Suprapubic skin (tissue), 4 donors: ENCODE measurements around the gene PPP2R2C. TPM values are rescaled to one million over a fixed set of nuclear protein-coding genes. Genes with fewer than 3 reads are reported as not detected.

Source experiments
- DNase-seq, 2 donors: peaks; one replicate each; pipeline ENCODE4 v3.0.0-alpha.2; 2019; ENCODE audit warnings: low spot score in 2 of 2
- H3K27ac ChIP-seq: fragments of 200-600 bp; sonication (generic); one replicate; pipeline ENCODE4 v1.5.1; 2019
- H3K27me3 ChIP-seq: fragments of 200-600 bp; sonication (generic); one replicate; pipeline ENCODE4 v1.5.1; 2019
- H3K36me3 ChIP-seq: fragments of 200-600 bp; sonication (generic); one replicate; pipeline ENCODE4 v1.5.1; 2019
- H3K4me1 ChIP-seq: fragments of 200-600 bp; sonication (generic); one replicate; pipeline ENCODE4 v1.5.1; 2019
- H3K4me3 ChIP-seq: fragments of 200-600 bp; sonication (generic); one replicate; pipeline ENCODE4 v1.5.1; 2019; ENCODE audit warnings: mild to moderate bottlenecking
- H3K9me3 ChIP-seq: fragments of 200-600 bp; sonication (generic); one replicate; pipeline ENCODE4 v1.5.1; 2019
- EP300 ChIP-seq: sonication (generic); formaldehyde crosslinking; IDR thresholded peaks from one replicate; pipeline ENCODE4 v1.6.1; 2017; ENCODE audit warnings: antibody characterized with exemption
- POLR2A ChIP-seq, 2 donors: fragments of 450-650 bp; IDR thresholded peaks; one replicate each; pipeline ENCODE4 v1.6.1; 2017; ENCODE audit warnings: antibody characterized with exemption in 2 of 2, mild to moderate bottlenecking in 2 of 2, moderate library complexity in 2 of 2
- POLR2AphosphoS5 ChIP-seq, 3 donors: sonication (generic); formaldehyde crosslinking; IDR thresholded peaks; one replicate each; pipeline ENCODE4 v1.6.1; 2017; ENCODE audit warnings: antibody characterized with exemption in 3 of 3
- WGBS: methylation state at CpG from one replicate; pipeline ENCODE4 v1.1.5; 2018; 5-methylcytosine and 5-hydroxymethylcytosine counted together
- total RNA-seq, 4 donors: library from RNA; depleted of rRNA; stranded (reverse); fragments of >200 nt; gene quantifications; one replicate each; pipeline ENCODE4 v1.1.0, GENCODE V29; 2016
- TF ChIP-seq, protein P1 (sequence below), 2 donors: fragments of 200-600 bp in 1 of 2; fragments of 450-650 bp in 1 of 2; sonication (generic) in 1 of 2; IDR thresholded peaks; one replicate each; pipeline ENCODE4 v1.5.1; 2016 to 2019; ENCODE audit warnings: antibody characterized with exemption in 2 of 2, mild to moderate bottlenecking in 1 of 2, moderate library complexity in 1 of 2

PPP2R2C gene
- total RNA-seq, 4 donors from 2014 or later = 42.5 to 81.5 (median 61.0) TPM

DNA sequence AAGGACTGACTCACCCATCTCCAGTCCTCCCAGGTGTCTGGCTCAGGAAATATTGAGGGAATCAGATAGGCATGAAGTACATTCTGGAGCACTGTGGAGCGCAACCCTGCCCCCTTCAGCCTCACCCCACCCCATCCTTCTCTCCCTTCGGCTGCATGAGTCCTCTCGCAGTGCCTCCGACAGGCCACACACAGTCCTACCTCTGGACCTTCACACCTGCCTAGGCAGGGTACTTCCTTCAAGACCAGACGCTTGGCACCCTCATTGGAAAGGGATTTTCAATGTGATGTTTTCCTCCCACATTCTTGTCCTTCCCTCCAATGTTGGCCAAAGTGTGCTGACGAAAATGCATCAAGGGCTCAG, 26.8 kb upstream of the PPP2R2C start:
- peak in 1 of 2 donors; percentile 61 for DNase-seq
- Histone ChIP-seq H3K4me1 (peaks cover under 1% of the 10 kb centered on the region), H3K27me3 (peaks cover 38% of the 10 kb centered on the region), H3K4me3 (no peak overlapping the region), H3K27ac (no peak overlapping the region), H3K36me3 (no peaks in the 10 kb centered on the region), H3K9me3 (peaks cover 6% of the 10 kb centered on the region)
- no peak for TF ChIP-seq EP300
- TF ChIP-seq, protein P1, sequence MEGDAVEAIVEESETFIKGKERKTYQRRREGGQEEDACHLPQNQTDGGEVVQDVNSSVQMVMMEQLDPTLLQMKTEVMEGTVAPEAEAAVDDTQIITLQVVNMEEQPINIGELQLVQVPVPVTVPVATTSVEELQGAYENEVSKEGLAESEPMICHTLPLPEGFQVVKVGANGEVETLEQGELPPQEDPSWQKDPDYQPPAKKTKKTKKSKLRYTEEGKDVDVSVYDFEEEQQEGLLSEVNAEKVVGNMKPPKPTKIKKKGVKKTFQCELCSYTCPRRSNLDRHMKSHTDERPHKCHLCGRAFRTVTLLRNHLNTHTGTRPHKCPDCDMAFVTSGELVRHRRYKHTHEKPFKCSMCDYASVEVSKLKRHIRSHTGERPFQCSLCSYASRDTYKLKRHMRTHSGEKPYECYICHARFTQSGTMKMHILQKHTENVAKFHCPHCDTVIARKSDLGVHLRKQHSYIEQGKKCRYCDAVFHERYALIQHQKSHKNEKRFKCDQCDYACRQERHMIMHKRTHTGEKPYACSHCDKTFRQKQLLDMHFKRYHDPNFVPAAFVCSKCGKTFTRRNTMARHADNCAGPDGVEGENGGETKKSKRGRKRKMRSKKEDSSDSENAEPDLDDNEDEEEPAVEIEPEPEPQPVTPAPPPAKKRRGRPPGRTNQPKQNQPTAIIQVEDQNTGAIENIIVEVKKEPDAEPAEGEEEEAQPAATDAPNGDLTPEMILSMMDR (IDR thresholded peaks at IDR 0.05) = no peak
- TF ChIP-seq POLR2A (IDR thresholded peaks at IDR 0.05) = no peak
- no peak for TF ChIP-seq POLR2AphosphoS5 (IDR thresholded peaks at IDR 0.05)
- 76% methylated on average over 6 of the region's 6 CpGs for WGBS

DNA sequence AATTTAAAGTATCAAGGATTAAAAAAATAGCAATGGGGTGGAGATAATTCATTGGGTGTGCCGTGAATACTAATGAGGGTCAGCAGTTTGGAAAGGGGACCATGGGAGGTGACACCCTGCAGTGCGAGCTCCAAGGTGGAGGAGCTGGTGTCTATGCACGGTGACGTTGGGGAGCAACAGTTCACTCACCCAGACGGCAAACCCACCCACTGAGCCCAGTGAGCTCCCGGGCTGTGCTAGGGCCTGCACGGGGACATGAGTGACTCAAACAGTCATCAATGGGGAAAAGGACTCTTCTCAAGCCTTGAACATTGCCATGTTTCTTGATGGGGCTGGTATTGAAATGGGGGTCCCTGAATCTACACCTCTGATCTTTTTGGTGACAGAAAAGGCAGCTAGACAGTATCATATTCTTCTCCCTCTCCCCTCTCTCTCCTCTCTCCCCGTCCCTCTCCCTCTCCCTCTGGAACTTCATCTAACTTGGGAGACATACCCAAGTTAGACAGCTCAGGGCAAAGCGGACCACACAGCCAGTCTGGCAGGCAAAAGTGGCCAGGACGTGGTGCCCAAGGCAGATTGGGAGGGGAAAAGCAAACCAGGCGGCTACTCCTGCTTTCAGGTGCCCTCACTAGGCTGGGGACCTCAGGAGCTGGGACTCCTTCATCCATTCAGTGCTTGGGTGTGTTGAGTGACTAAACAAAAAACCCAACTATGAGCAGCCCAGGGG, 26.3 kb upstream of the PPP2R2C start:
- peak in 1 of 2 donors; percentile 47 for DNase-seq
- TF ChIP-seq POLR2A (IDR thresholded peaks at IDR 0.05) (no peak), EP300 (no peak), POLR2AphosphoS5 (IDR thresholded peaks at IDR 0.05) (no peak)
- TF ChIP-seq, protein P1 (IDR thresholded peaks at IDR 0.05) = no peak
- Histone ChIP-seq H3K27me3 (peaks cover 38% of the 10 kb centered on the region), H3K9me3 (peaks cover 2% of the 10 kb centered on the region), H3K4me1 (peaks cover 5% of the 10 kb centered on the region), H3K27ac (no peak overlapping the region), H3K36me3 (no peaks in the 10 kb centered on the region), H3K4me3 (no peak overlapping the region)
- 65% methylated on average over 11 of the region's 11 CpGs for WGBS

DNA sequence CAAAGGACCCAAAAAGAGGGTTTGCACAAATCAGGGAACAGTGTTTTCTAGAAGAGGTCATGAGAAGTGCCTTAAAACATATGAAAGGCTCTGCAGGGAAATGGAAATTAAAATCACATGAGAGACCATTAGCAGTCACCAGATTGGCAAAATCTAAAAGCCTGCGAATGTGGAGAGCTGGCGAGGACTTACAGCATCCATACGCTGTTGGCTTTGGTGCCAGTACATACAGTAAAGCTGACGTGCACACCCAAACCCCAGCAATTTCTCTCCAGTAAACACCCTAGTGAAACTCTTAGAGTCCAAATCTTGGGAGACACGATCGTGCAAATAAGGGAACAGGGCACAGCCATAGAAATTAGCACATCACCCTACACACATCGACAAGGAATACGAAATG, 25.4 kb upstream of the PPP2R2C start:
- no peak overlapping the region for H3K4me3 ChIP-seq
- 76% methylated on average over 8 of the region's 8 CpGs for WGBS
- H3K27ac ChIP-seq = no peak overlapping the region
- no peaks in the 10 kb centered on the region for H3K9me3 ChIP-seq
- H3K36me3 ChIP-seq = no peaks in the 10 kb centered on the region
- H3K27me3 ChIP-seq = peaks cover 42% of the 10 kb centered on the region
- no peak for DNase-seq
- TF ChIP-seq POLR2AphosphoS5 (IDR thresholded peaks at IDR 0.05) (no peak), POLR2A (IDR thresholded peaks at IDR 0.05) (no peak), EP300 (no peak)
- TF ChIP-seq, protein P1 (IDR thresholded peaks at IDR 0.05) = no peak
- peaks cover 11% of the 10 kb centered on the region for H3K4me1 ChIP-seq

DNA sequence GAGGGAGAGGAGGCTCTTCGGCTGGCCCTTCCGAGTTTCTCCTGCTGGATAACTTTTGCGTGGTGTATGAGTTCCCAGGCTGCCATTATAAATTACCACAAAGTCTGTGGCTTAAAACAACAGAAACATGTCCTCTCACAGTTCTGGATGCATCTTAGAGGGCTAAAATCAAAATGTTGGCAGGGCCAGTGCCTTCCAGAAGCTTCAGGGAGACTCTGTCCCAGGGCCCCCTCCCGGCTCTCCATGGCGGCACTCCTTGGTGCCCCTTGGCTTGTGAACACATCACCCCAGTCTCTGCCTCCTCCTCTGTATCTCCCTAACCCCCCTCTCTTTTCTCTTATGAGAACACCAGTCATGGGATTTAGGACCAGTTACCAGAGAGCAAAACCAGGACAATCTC, 23.3 kb upstream of the PPP2R2C start:
- Histone ChIP-seq H3K4me3 (no peak overlapping the region), H3K4me1 (peaks cover 11% of the 10 kb centered on the region), H3K36me3 (no peaks in the 10 kb centered on the region), H3K27me3 (peaks cover 43% of the 10 kb centered on the region), H3K9me3 (no peaks in the 10 kb centered on the region), H3K27ac (no peak overlapping the region)
- no peak for TF ChIP-seq POLR2A (IDR thresholded peaks at IDR 0.05)
- TF ChIP-seq POLR2AphosphoS5 (IDR thresholded peaks at IDR 0.05) = no peak
- TF ChIP-seq, protein P1 (IDR thresholded peaks at IDR 0.05) = no peak
- no peak for TF ChIP-seq EP300
- DNase-seq = peak in 1 of 2 donors; percentile 31
- 84% methylated on average over 5 of the region's 5 CpGs for WGBS

DNA sequence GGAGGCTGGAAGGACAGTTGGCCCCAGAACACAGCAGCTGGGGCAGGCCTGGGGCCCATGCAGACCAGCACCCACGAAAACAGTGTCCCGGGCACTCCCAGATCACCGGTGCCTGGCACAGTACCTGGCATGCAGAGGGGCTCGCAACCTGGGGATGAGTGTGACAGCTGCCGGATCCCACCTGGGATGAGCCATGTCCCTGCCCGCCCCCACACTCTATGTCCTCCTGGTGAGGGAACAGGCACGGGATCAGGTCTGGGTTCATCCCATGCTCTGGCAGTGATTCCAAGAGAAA, 22.8 kb upstream of the PPP2R2C start:
- no peaks in the 10 kb centered on the region for H3K9me3 ChIP-seq
- 87% methylated on average over 4 of the region's 7 CpGs for WGBS
- H3K4me1 ChIP-seq = peaks cover 11% of the 10 kb centered on the region
- H3K27ac ChIP-seq = no peak overlapping the region
- H3K4me3 ChIP-seq = no peak overlapping the region
- no peak for TF ChIP-seq POLR2AphosphoS5 (IDR thresholded peaks at IDR 0.05)
- TF ChIP-seq, protein P1 (IDR thresholded peaks at IDR 0.05) = no peak
- TF ChIP-seq EP300 = no peak
- TF ChIP-seq POLR2A (IDR thresholded peaks at IDR 0.05) = no peak
- no peaks in the 10 kb centered on the region for H3K36me3 ChIP-seq
- H3K27me3 ChIP-seq = peaks cover 46% of the 10 kb centered on the region
- no peak for DNase-seq
